H1 (cell line): Measurements from ENCODE around the gene RHOV. TPM values are rescaled to one million over a fixed set of nuclear protein-coding genes. Genes with fewer than 3 reads are reported as not detected.

Source experiments
- CTCF ChIA-PET: fragments of 300-600 bp; sonication (Branson Sonifier 250); formaldehyde crosslinking; loops from one replicate; lab custom pipeline; 2021; ENCODE audit not compliant: partially characterized antibody; lab: Charles Lee
- POLR2A ChIA-PET: fragments of 300-600 bp; sonication (Branson Sonifier 250); formaldehyde crosslinking; loops from one replicate; lab custom pipeline; 2021; ENCODE audit warnings: inconsistent platforms; ENCODE audit not compliant: partially characterized antibody; lab: Charles Lee
- DNase-seq, 2 experiments: peaks; one replicate each; pipeline versions ENCODE4 v3.0.0 to v3.0.0-alpha.2; 2010 to 2022; ENCODE audit warnings: low spot score in 2 of 2, low read depth in 1 of 2, mixed read lengths in 1 of 2
- FAIRE-seq: peaks from 2 replicates; lab custom pipeline; 2011; peaks lifted over from hg19 to GRCh38; lab: Jason Lieb, UNC
- H2AFZ ChIP-seq: 2 replicates; pipeline ENCODE4 v1.8.1; 2012; ENCODE audit warnings: low read length, inconsistent platforms
- H2AK5ac ChIP-seq: 2 replicates; pipeline ENCODE4 v1.6.1; 2013; ENCODE audit warnings: low read depth, low read length
- H2BK120ac ChIP-seq: replicated peaks from 2 replicates; pipeline ENCODE3; 2013; ENCODE audit warnings: low read depth, low read length, inconsistent platforms
- H2BK12ac ChIP-seq: 2 replicates; pipeline ENCODE4 v1.6.1; 2013; ENCODE audit warnings: low read depth, low read length
- H2BK15ac ChIP-seq: 2 replicates; pipeline ENCODE4 v1.6.1; 2013; ENCODE audit warnings: low read length
- H2BK20ac ChIP-seq: 2 replicates; pipeline ENCODE4 v1.6.1; 2013; ENCODE audit warnings: low read length
- H2BK5ac ChIP-seq: 2 replicates; pipeline ENCODE4 v1.6.1; 2013; ENCODE audit warnings: low read depth, low read length
- H3K14ac ChIP-seq: 2 replicates; pipeline ENCODE4 v1.6.1; 2013; ENCODE audit warnings: inconsistent platforms; ENCODE audit not compliant: insufficient read length
- H3K18ac ChIP-seq: 2 replicates; pipeline ENCODE4 v1.6.1; 2013; ENCODE audit warnings: low read length; ENCODE audit errors: extremely low read depth
- H3K23ac ChIP-seq: 2 replicates; pipeline ENCODE4 v1.6.1; 2013; ENCODE audit warnings: inconsistent platforms; ENCODE audit not compliant: insufficient read length
- H3K23me2 ChIP-seq: 2 replicates; pipeline ENCODE4 v1.6.1; 2013; ENCODE audit warnings: low read depth, low read length
- H3K27ac ChIP-seq: 2 replicates; pipeline ENCODE4 v1.6.1; 2011; ENCODE audit warnings: low read depth, low read length, inconsistent platforms
- H3K27me3 ChIP-seq, 4 experiments: replicated peaks in 1 of 4; 1 replicate in 1 of 4; 2 replicates in 3 of 4; pipeline versions ENCODE4 v1.6.1 to v1.8.1; 2011 to 2013; ENCODE audit warnings: low read length in 3 of 4, mild to moderate bottlenecking in 3 of 4, inconsistent platforms in 2 of 4, mixed read lengths in 2 of 4, moderate library complexity in 1 of 4; ENCODE audit not compliant: control insufficient read depth in 3 of 4, insufficient read depth in 3 of 4; ENCODE audit errors: extremely low read depth in 1 of 4
- H3K36me3 ChIP-seq, 4 experiments: 2 replicates each; pipeline versions ENCODE4 v1.6.1 to v1.8.1; 2011 to 2013; ENCODE audit warnings: mild to moderate bottlenecking in 4 of 4, low read length in 3 of 4, moderate library complexity in 2 of 4, control low read depth in 1 of 4, inconsistent platforms in 1 of 4; ENCODE audit not compliant: insufficient read depth in 4 of 4, control insufficient read depth in 2 of 4
- H3K4ac ChIP-seq: replicated peaks from 2 replicates; pipeline ENCODE3; 2013; ENCODE audit warnings: low read length, low read depth, mixed read lengths, inconsistent platforms; ENCODE audit not compliant: insufficient read length
- H3K4me1 ChIP-seq, 4 experiments: replicated peaks in 1 of 4; 1 replicate in 1 of 4; 2 replicates in 3 of 4; pipeline versions ENCODE4 v1.6.1 to v1.8.1; 2011 to 2013; ENCODE audit warnings: low read length in 3 of 4, inconsistent platforms in 2 of 4, mixed read lengths in 1 of 4; ENCODE audit not compliant: insufficient read depth in 4 of 4, control insufficient read depth in 3 of 4
- H3K4me2 ChIP-seq, 2 experiments: 2 replicates each; pipeline versions ENCODE4 v1.6.1 to v1.8.1; 2011 to 2013; ENCODE audit warnings: low read depth in 2 of 2, low read length in 2 of 2, control low read depth in 1 of 2, inconsistent platforms in 1 of 2, mild to moderate bottlenecking in 1 of 2; ENCODE audit not compliant: insufficient read depth in 1 of 2
- H3K4me3 ChIP-seq, 4 experiments: fragments of 200-600, 300-600 bp in 1 of 4; sonication (generic), shearing (Covaris generic), sonication (Bioruptor Twin) in 1 of 4; 2 replicates each; pipeline versions ENCODE4 v1.5.1 to v1.8.1; 2011 to 2016; ENCODE audit warnings: low read length in 4 of 4, low read depth in 3 of 4, control low read depth in 2 of 4, inconsistent platforms in 2 of 4, mild to moderate bottlenecking in 2 of 4, mixed read lengths in 1 of 4, moderate library complexity in 1 of 4; ENCODE audit not compliant: insufficient read depth in 2 of 4; ENCODE audit errors: extremely low read depth in 1 of 4
- H3K56ac ChIP-seq: replicated peaks from 2 replicates; pipeline ENCODE3; 2013; ENCODE audit warnings: low read depth, mild to moderate bottlenecking, mixed read lengths, low read length, inconsistent platforms; ENCODE audit not compliant: insufficient read length
- H3K79me1 ChIP-seq: 2 replicates; pipeline ENCODE4 v1.6.1; 2013; ENCODE audit warnings: low read depth, low read length, control low read depth
- H3K79me2 ChIP-seq, 2 experiments: 2 replicates each; pipeline versions ENCODE4 v1.6.1 to v1.8.1; 2012 to 2013; ENCODE audit warnings: low read length in 2 of 2, mild to moderate bottlenecking in 2 of 2, inconsistent platforms in 1 of 2; ENCODE audit not compliant: insufficient read depth in 2 of 2, control insufficient read depth in 1 of 2
- H3K9ac ChIP-seq, 4 experiments: replicated peaks in 1 of 4; 1 replicate in 1 of 4; 2 replicates in 3 of 4; pipeline versions ENCODE4 v1.6.1 to v1.8.1; 2011 to 2013; ENCODE audit warnings: low read depth in 3 of 4, low read length in 3 of 4, control low read depth in 2 of 4, mild to moderate bottlenecking in 2 of 4, moderate library complexity in 2 of 4, inconsistent platforms in 1 of 4; ENCODE audit errors: extremely low read depth in 1 of 4
- H3K9me3 ChIP-seq, 2 experiments: 2 replicates each; pipeline versions ENCODE4 v1.6.1 to v1.8.1; 2012 to 2013; ENCODE audit warnings: mild to moderate bottlenecking in 2 of 2, moderate library complexity in 2 of 2, control low read depth in 1 of 2, inconsistent platforms in 1 of 2, low read depth in 1 of 2, low read length in 1 of 2, mixed read lengths in 1 of 2; ENCODE audit not compliant: insufficient read depth in 2 of 2
- H4K20me1 ChIP-seq, 2 experiments: replicated peaks in 1 of 2; 2 replicates each; pipeline versions ENCODE3 to v1.8.1; 2011 to 2013; ENCODE audit warnings: inconsistent platforms in 2 of 2, low read length in 2 of 2, mild to moderate bottlenecking in 1 of 2; ENCODE audit not compliant: insufficient read depth in 2 of 2, control insufficient read depth in 1 of 2
- H4K5ac ChIP-seq: 2 replicates; pipeline ENCODE4 v1.6.1; 2013; ENCODE audit warnings: low read length, low read depth, mixed read lengths, inconsistent platforms; ENCODE audit not compliant: insufficient read length
- H4K8ac ChIP-seq: 2 replicates; pipeline ENCODE4 v1.8.0; 2013; ENCODE audit warnings: mild to moderate bottlenecking, moderate library complexity, low read length, inconsistent platforms; ENCODE audit not compliant: insufficient read depth; ENCODE audit errors: extremely low read depth
- H4K91ac ChIP-seq: replicated peaks from 2 replicates; pipeline ENCODE3; 2013; ENCODE audit warnings: low read length, mixed read lengths, inconsistent platforms; ENCODE audit not compliant: insufficient read length
- ASH2L ChIP-seq: fragments of 200-600, 300-600 bp; sonication (generic); IDR thresholded peaks from one replicate; pipeline ENCODE4 v1.7.1; 2017; ENCODE audit warnings: low read length
- EP300 ChIP-seq, 2 experiments: IDR thresholded peaks; 1 replicate in 1 of 2; 2 replicates in 1 of 2; pipeline ENCODE4 v1.6.1; 2011 to 2012; ENCODE audit warnings: low read depth in 2 of 2, low read length in 2 of 2, mild to moderate bottlenecking in 2 of 2, borderline replicate concordance in 1 of 2, inconsistent platforms in 1 of 2, moderate library complexity in 1 of 2
- HDAC2 ChIP-seq, 2 experiments: fragments of 300-600 bp in 1 of 2; sonication (generic) in 1 of 2; IDR thresholded peaks; 2 replicates each; pipeline ENCODE4 v1.6.1; 2011 to 2012; ENCODE audit warnings: low read depth in 2 of 2, low read length in 2 of 2, mild to moderate bottlenecking in 2 of 2, moderate library complexity in 2 of 2, borderline replicate concordance in 1 of 2, inconsistent platforms in 1 of 2
- HDAC6 ChIP-seq: IDR thresholded peaks from one replicate; pipeline ENCODE4 v1.7.1; 2012; ENCODE audit warnings: low read depth, mild to moderate bottlenecking, inconsistent platforms, low read length, moderate library complexity
- POLR2A ChIP-seq, 2 experiments: IDR thresholded peaks; 1 replicate in 1 of 2; 2 replicates in 1 of 2; pipeline ENCODE4 v1.6.1; 2011; ENCODE audit warnings: low read depth in 2 of 2, low read length in 2 of 2, mild to moderate bottlenecking in 2 of 2; ENCODE audit errors: control extremely low read depth in 1 of 2
- POLR2AphosphoS5 ChIP-seq: IDR thresholded peaks from 2 replicates; pipeline ENCODE4 v1.6.1; 2011; ENCODE audit warnings: low read depth, low read length
- SAP30 ChIP-seq: fragments of 300-600 bp; sonication (generic); IDR thresholded peaks from 2 replicates; pipeline ENCODE4 v1.7.1; 2012; ENCODE audit warnings: low read length, moderate library complexity, mild to moderate bottlenecking, inconsistent platforms; ENCODE audit not compliant: insufficient read depth, insufficient replicate concordance
- SIN3A ChIP-seq, 2 experiments: IDR thresholded peaks in 1 of 2; conservative IDR thresholded peaks in 1 of 2; 2 replicates each; pipeline ENCODE4 v1.6.1; 2011 to 2012; ENCODE audit warnings: low read length in 2 of 2, improper control_type of control experiment in 1 of 2, low read depth in 1 of 2, mild to moderate bottlenecking in 1 of 2
- SP1 ChIP-seq: IDR thresholded peaks from 2 replicates; pipeline ENCODE4 v1.6.1; 2011; ENCODE audit warnings: low read depth, low read length
- SUZ12 ChIP-seq: fragments of 200-600 bp; sonication (generic); IDR thresholded peaks from 2 replicates; pipeline ENCODE4 v1.6.1; 2012; ENCODE audit warnings: mild to moderate bottlenecking, inconsistent platforms, low read length, moderate library complexity, mixed read lengths
- TAF1 ChIP-seq: IDR thresholded peaks from 2 replicates; pipeline ENCODE4 v1.6.1; 2011; ENCODE audit warnings: mild to moderate bottlenecking, low read depth, low read length
- YY1 ChIP-seq: IDR thresholded peaks from 2 replicates; pipeline ENCODE4 v1.6.1; 2011; ENCODE audit warnings: low read depth, mild to moderate bottlenecking, low read length
- WGBS, 2 experiments: shearing (Covaris generic) in 1 of 2; methylation state at CpG; one replicate each; pipeline versions ENCODE4 v1.1.6 to v1.1.7; 2013 to 2015; ENCODE audit warnings: low lambda C conversion rate in 2 of 2, mixed read lengths in 2 of 2, inconsistent platforms in 1 of 2, low coverage in 1 of 2, missing lambda C conversion rate in 1 of 2; ENCODE audit not compliant: insufficient replicate concordance in 2 of 2, insufficient coverage in 1 of 2, insufficient read length in 1 of 2; ENCODE audit errors: extremely low coverage in 1 of 2, missing lambda C conversion rate in 1 of 2; 5-methylcytosine and 5-hydroxymethylcytosine counted together
- polyA plus RNA-seq, 7 experiments: library from polyadenylated mRNA; depleted of rRNA in 3 of 7; stranded (reverse) in 5 of 7; unstranded in 2 of 7; fragments of >200 nt in 5 of 7; fragments of 200-250 nt in 2 of 7; gene quantifications; 1 replicate in 5 of 7; 2 replicates in 1 of 7; 4 replicates in 1 of 7; pipeline versions ENCODE4 v1.2.1 to v1.2.3, GENCODE V29; 2011 to 2013; ENCODE audit warnings: missing spikeins in 2 of 7, mixed read lengths in 2 of 7
- total RNA-seq: library from RNA; stranded (reverse); fragmentation: NEBNext Ultra II Directional; extraction: Animal tissue kit (Norgen Biotek cat#: 25700); gene quantifications from 2 replicates; pipeline ENCODE4 v1.2.1, GENCODE V29; 2021

The RHOV gene
- total and polyA plus RNA-seq, 2 of the 8 experiments (the other 6 are each of a cell fraction or from before 2014, with no cell fraction given), result 1.5 to 2.7 TPM

- FAIRE-seq (no peak), DNase-seq (no peak)
- Histone ChIP-seq H3K4ac (no peak overlapping the region), H3K9me3 (no peaks in the 10 kb centered on the region), H4K20me1 (peaks cover 22% of the 10 kb centered on the region in 2 experiments), H3K79me2 (peaks cover 0 to 9% of the 10 kb centered on the region in 2 experiments; a peak in 1 of 4 replicates), H3K23ac (no peak overlapping the region), H2BK20ac (no peak overlapping the region), H3K4me3 (no peak overlapping the region), H4K91ac (no peak overlapping the region), H3K36me3 (peaks cover 17 to 32% (median 21%) of the 10 kb centered on the region in 4 experiments), H3K4me2 (no peak overlapping the region), H2BK15ac (0 out of 2 replicates have a peak overlapping the region, but pooled peaks have one; percentile 1), H4K8ac (no peak overlapping the region), H2BK12ac (no peak overlapping the region), H3K27me3 (no peaks in the 10 kb centered on the region; a peak in 1 of 7 replicates), H3K4me1 (peaks cover 0 to 9% (median 8%) of the 10 kb centered on the region in 4 experiments; a peak in 6 of 7 replicates), H2AK5ac (no peak overlapping the region), H2BK5ac (no peak overlapping the region), H3K56ac (no peak overlapping the region), H3K23me2 (peaks cover 6% of the 10 kb centered on the region; the same call in 1 of the 2 replicates), H2BK120ac (no peak overlapping the region), H2AFZ (no peak overlapping the region), H3K79me1 (no peaks in the 10 kb centered on the region), H4K5ac (no peak overlapping the region), H3K18ac (no peak overlapping the region), H3K9ac (no peak overlapping the region), H3K27ac (no peak overlapping the region), H3K14ac (no peak overlapping the region)
- ChIA-PET POLR2A (interaction anchor here (0.7 to 11.5 kb wide), 8 partner anchors 10 to 210 kb away, joined by 3 to 209 read pairs (median 8); partner anchors contain the start of genes CHAC1, DLL4, RAD51 and VPS18), CTCF (interaction anchor here (0.6 to 20.6 kb wide), 41 partner anchors 9 to 456 kb away, joined by 3 to 619 read pairs (median 6); partner anchors contain the start of genes CHAC1, DLL4, GCHFR and VPS18)
- 93% methylated on average over 7 of the region's 7 CpGs; no CpG with 5 or more reads in 1 of the 2 experiments for WGBS, 2 experiments
- TF ChIP-seq HDAC6 (no peak), HDAC2 (IDR thresholded peaks at IDR 0.05; ENCODE audit: borderline replicate concordance in 1 of 2, low read depth in 2 of 2, low read length in 2 of 2) (no peak), EP300 (IDR thresholded peaks at IDR 0.05; ENCODE audit: borderline replicate concordance in 1 of 2, low read depth in 2 of 2, low read length in 2 of 2) (no peak), SP1 (no peak), POLR2A (IDR thresholded peaks at IDR 0.05; ENCODE audit: control extremely low read depth in 1 of 2, low read depth in 2 of 2, low read length in 2 of 2) (no peak), POLR2AphosphoS5 (no peak), SAP30 (no peak), TAF1 (no peak), YY1 (no peak), SUZ12 (no peak), ASH2L (no peak), SIN3A (conservative IDR thresholded peaks at IDR 0.05 in 1 of 2, IDR thresholded peaks at IDR 0.05 in 1 of 2; ENCODE audit: low read depth in 1 of 2, low read length in 2 of 2) (no peak)
Measured at GRCh38 chr15:40904552-40905201, 30.6 kb upstream of the RHOV start.
